NCI-H526 (cell line): ENCODE results near the gene LILRA1.
"Not testable (repeated sequence)": the region's sequence is repeated elsewhere in the genome, so short reads cannot be mapped to it uniquely, and the experiment has no call there.

Experiments used
- DNase-seq, 2 experiments: peaks; one replicate each; lab custom pipeline; 2025; lab: John Stamatoyannopoulos, UW

LILRA1 gene

GRCh38 chr19:54624934-54625730 lies 31.7 kb downstream of the LILRA1 start:
- not testable (repeated sequence) for DNase-seq

DNA sequence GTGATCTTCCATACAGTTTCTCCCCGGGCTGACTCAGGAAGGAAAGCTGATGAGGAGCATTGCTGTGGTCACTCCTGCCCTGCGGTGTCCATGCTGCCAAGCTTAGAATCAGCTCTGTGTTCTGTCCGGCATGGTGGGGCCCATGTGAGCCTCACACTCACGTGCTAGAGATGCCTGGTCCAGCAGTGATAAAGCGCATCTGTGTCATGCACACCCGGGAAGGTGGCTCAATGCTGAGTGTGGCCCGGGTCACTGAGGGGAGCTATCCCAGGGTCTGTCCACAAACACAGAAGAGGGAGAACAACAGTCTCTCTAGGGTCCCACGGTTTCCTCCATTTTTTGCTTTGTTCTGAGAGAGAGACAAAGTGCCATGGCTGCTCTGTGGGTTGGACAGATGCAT lies 33.3 kb downstream of the LILRA1 start:
- DNase-seq = no peak

DNA sequence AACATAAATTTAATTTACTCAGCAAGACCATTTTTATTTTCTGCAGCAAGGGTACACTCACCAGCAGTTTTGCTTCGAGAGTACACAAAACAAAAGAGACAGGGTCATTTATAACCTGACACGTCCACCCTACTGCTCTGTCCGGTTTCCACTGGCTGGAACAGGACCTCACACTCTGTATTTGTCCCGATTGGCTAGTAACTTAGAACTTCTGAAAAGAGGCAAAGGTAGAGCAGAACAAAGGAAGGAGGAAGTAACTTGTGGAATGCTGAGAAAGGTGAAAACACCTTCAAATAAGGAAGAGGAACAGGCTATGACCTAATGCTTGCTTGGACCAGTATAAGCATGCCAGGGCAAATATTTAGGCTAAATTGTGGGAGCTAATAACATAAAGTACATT lies 34.5 kb downstream of the LILRA1 start:
- DNase-seq = not testable (repeated sequence)

GRCh38 chr19:54630262-54630661 lies 36.8 kb downstream of the LILRA1 start, which contains the start of gene LILRB1:
Gene LILRB1, plus strand, starts transcription at chr19:54630484. Its CDS starts 590 bp downstream, at chr19:54631074.
- DNase-seq = not testable (repeated sequence)

- DNase-seq = no peak
These were observed 37.4 kb downstream of the LILRA1 start for GRCh38 chr19:54630782-54631181.

- not testable (repeated sequence) for DNase-seq
These were observed 38.3 kb downstream of the LILRA1 start for GRCh38 chr19:54631489-54632337.

- DNase-seq = not testable (repeated sequence)
These were observed 39.1 kb downstream of the LILRA1 start for GRCh38 chr19:54632517-54632916.

- DNase-seq = no peak
These were observed 40.0 kb downstream of the LILRA1 start for GRCh38 chr19:54633401-54633800.

DNA sequence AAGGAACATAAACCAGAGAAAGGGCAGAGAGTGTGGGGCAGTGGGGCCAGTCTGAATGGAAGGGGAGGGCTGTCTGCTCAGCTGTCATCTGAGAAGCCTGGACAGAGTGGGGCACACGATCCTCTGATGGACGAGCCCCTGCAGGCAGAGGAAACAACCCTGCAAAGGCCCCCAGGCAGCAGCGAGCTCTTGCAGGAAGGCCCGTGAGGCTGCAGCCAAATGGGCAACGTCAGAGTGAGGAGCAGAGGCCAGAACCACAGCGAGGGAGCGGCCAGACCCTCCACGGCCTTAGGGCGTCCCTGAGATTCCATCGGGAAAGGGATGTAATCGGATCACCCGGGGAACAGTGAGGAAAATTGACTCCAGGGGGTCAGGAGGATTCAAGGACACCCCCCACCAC lies 42.6 kb downstream of the LILRA1 start:
- not testable (repeated sequence) for DNase-seq

DNA sequence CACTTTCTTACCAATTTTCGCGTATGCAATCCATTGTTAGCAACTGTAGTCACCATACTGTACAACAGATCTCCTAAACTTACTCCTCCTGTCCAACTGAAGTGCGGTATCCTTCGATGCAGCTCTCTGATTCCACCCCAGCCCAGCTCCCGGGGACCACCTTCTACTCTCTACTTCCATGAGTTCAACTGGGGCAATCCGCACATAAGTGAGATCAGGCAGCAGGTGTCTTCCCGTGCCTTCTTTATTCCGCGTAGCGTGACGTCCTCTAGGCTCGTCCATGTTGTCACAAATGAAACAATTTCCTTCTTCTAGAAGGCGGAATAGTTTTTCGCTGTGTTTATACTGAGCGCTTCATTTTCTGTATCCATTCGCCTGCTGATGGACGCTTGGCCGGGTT lies 45.3 kb downstream of the LILRA1 start:
- no peak for DNase-seq

DNA sequence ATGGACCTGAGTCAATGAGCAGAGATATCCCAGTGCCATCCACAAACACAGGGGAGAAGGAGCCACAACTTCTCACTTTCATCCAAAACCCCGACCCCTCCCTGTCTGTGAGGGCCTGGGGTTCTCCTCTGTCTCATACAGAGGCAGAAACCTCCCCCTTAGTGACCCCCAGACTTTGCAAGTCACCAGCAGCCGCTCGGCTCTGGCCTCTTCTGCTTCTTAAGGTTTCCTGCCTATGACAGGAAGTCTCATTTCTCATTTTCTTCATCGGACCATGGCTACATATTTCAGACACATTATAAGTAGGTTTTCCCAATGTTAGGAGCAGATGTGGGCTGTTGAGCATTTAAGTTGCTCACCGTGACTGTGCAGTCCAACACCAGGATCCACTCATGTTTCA lies 49.5 kb downstream of the LILRA1 start:
- DNase-seq = not testable (repeated sequence)

GRCh38 chr19:54643583-54643982 lies 50.2 kb downstream of the LILRA1 start:
- DNase-seq = not testable (repeated sequence)

- no peak for DNase-seq
These were observed 50.6 kb downstream of the LILRA1 start for GRCh38 chr19:54644056-54644455.

DNA sequence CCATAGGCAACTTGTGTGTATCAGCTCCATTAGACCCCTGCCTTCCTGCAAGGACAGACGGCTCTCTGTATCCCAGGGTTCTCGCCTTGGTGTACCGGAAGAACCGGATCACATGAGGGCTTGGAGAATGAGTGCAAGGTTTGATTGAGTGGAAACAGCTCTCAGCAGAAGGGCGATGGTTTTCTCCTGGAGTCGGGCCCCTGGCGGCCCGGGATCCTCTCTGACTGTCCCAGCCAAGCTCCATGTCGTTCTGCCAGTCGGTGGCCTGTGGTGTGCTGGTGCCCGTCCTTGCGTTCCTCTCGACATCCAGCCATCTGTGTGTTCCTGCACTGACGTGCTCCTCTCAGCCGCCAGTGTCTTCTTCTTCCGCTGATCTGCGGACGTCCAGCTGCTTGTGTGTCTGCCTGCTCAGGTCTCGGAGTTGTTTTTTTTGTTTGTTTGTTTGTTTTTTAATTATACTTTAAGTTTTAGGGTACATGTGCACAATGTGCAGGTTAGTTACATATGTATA lies 53.0 kb downstream of the LILRA1 start:
- no peak for DNase-seq

- peak in 1 of 2 experiments; percentile 38 for DNase-seq
These were observed 54.7 kb downstream of the LILRA1 start for GRCh38 chr19:54648129-54648528.

GRCh38 chr19:54650108-54650655 lies 56.8 kb downstream of the LILRA1 start:
- no peak for DNase-seq
